ENCODE data around the gene PPM1L.
"Not testable (repeated sequence)": the region's sequence is repeated elsewhere in the genome, so short reads cannot be mapped to it uniquely, and the experiment has no call there.

PPM1L gene

GRCh38 chr3:160986069-160986468 lies 230.0 kb downstream of the PPM1L start:
- Histone ChIP-seq H3K4me3 (ENCODE audit: low read length) (no peak overlapping the region), H3K9me3 (ENCODE audit: control insufficient read depth, low read length) (no peaks in the 10 kb centered on the region)

GRCh38 chr3:160987982-160988964 lies 232.2 kb downstream of the PPM1L start:
- Histone ChIP-seq H3K4me1 (ENCODE audit: control insufficient read depth, insufficient read depth, low read length) (no peaks in the 10 kb centered on the region), H3K27me3 (ENCODE audit: control insufficient read depth, insufficient read depth, low read length) (no peaks in the 10 kb centered on the region), H3K9ac (ENCODE audit: low read length) (no peak overlapping the region), H3K9me3 (ENCODE audit: control insufficient read depth, low read length) (no peaks in the 10 kb centered on the region), H3K4me3 (ENCODE audit: low read length) (no peak overlapping the region), H3K36me3 (ENCODE audit: control insufficient read depth, insufficient read depth, low read length) (no peaks in the 10 kb centered on the region)

More at GRCh38 chr3:160986069-160986468, 230.0 kb downstream of the PPM1L start:
- H3K36me3 ChIP-seq (ENCODE audit: control insufficient read depth, insufficient read depth, low read length): no peaks in the 10 kb centered on the region
- H3K9ac ChIP-seq (ENCODE audit: low read length): no peak overlapping the region
- H3K4me1 ChIP-seq (ENCODE audit: control insufficient read depth, insufficient read depth, low read length): no peaks in the 10 kb centered on the region
- H3K27me3 ChIP-seq (ENCODE audit: control insufficient read depth, insufficient read depth, low read length): no peaks in the 10 kb centered on the region

GRCh38 chr3:160990446-160990845 lies 234.4 kb downstream of the PPM1L start:
- no peak overlapping the region for H3K9ac ChIP-seq (ENCODE audit: low read length)
- no peak overlapping the region for H3K4me3 ChIP-seq (ENCODE audit: low read length)
- no peaks in the 10 kb centered on the region for H3K4me1 ChIP-seq (ENCODE audit: control insufficient read depth, insufficient read depth, low read length)
- no peaks in the 10 kb centered on the region for H3K27me3 ChIP-seq (ENCODE audit: control insufficient read depth, insufficient read depth, low read length)
- no peaks in the 10 kb centered on the region for H3K36me3 ChIP-seq (ENCODE audit: control insufficient read depth, insufficient read depth, low read length)
- H3K9me3 ChIP-seq (ENCODE audit: control insufficient read depth, low read length): no peaks in the 10 kb centered on the region

- Histone ChIP-seq H3K36me3 (ENCODE audit: control insufficient read depth, insufficient read depth, low read length) (no peaks in the 10 kb centered on the region), H3K4me3 (ENCODE audit: low read length) (no peak overlapping the region), H3K9me3 (ENCODE audit: control insufficient read depth, low read length) (no peaks in the 10 kb centered on the region), H3K27me3 (ENCODE audit: control insufficient read depth, insufficient read depth, low read length) (no peaks in the 10 kb centered on the region), H3K4me1 (ENCODE audit: control insufficient read depth, insufficient read depth, low read length) (no peaks in the 10 kb centered on the region), H3K9ac (ENCODE audit: low read length) (no peak overlapping the region)
Observed at GRCh38 chr3:160992712-160993111, 236.7 kb downstream of the PPM1L start.

- H3K27me3 ChIP-seq (ENCODE audit: control insufficient read depth, insufficient read depth, low read length): no peaks in the 10 kb centered on the region
- no peak overlapping the region for H3K4me3 ChIP-seq (ENCODE audit: low read length)
- peaks cover 7% of the 10 kb centered on the region for H3K4me1 ChIP-seq (ENCODE audit: control insufficient read depth, insufficient read depth, low read length)
- no peaks in the 10 kb centered on the region for H3K36me3 ChIP-seq (ENCODE audit: control insufficient read depth, insufficient read depth, low read length)
- H3K9ac ChIP-seq (ENCODE audit: low read length): no peak overlapping the region
- H3K9me3 ChIP-seq (ENCODE audit: control insufficient read depth, low read length): no peaks in the 10 kb centered on the region
Observed at GRCh38 chr3:160996811-160997210, 240.8 kb downstream of the PPM1L start.

- Histone ChIP-seq H3K27me3 (ENCODE audit: control insufficient read depth, insufficient read depth, low read length) (no peaks in the 10 kb centered on the region), H3K4me3 (ENCODE audit: low read length) (no peak overlapping the region), H3K9me3 (ENCODE audit: control insufficient read depth, low read length) (no peaks in the 10 kb centered on the region), H3K4me1 (ENCODE audit: control insufficient read depth, insufficient read depth, low read length) (peaks cover 7% of the 10 kb centered on the region), H3K36me3 (ENCODE audit: control insufficient read depth, insufficient read depth, low read length) (no peaks in the 10 kb centered on the region), H3K9ac (ENCODE audit: low read length) (no peak overlapping the region)
Observed at GRCh38 chr3:160998581-160998980, 242.6 kb downstream of the PPM1L start.

GRCh38 chr3:160999274-160999673 lies 243.2 kb downstream of the PPM1L start:
- no peak overlapping the region for H3K4me3 ChIP-seq (ENCODE audit: low read length)
- peaks cover 7% of the 10 kb centered on the region for H3K4me1 ChIP-seq (ENCODE audit: control insufficient read depth, insufficient read depth, low read length)
- H3K36me3 ChIP-seq (ENCODE audit: control insufficient read depth, insufficient read depth, low read length): no peaks in the 10 kb centered on the region
- no peaks in the 10 kb centered on the region for H3K27me3 ChIP-seq (ENCODE audit: control insufficient read depth, insufficient read depth, low read length)
- no peaks in the 10 kb centered on the region for H3K9me3 ChIP-seq (ENCODE audit: control insufficient read depth, low read length)
- no peak overlapping the region for H3K9ac ChIP-seq (ENCODE audit: low read length)

GRCh38 chr3:161008086-161008485 lies 252.1 kb downstream of the PPM1L start:
- no peak overlapping the region for H3K9ac ChIP-seq (ENCODE audit: low read length)
- no peaks in the 10 kb centered on the region for H3K36me3 ChIP-seq (ENCODE audit: control insufficient read depth, insufficient read depth, low read length)
- no peaks in the 10 kb centered on the region for H3K4me1 ChIP-seq (ENCODE audit: control insufficient read depth, insufficient read depth, low read length)

GRCh38 chr3:161010151-161010550 lies 254.1 kb downstream of the PPM1L start:
- H3K9me3 ChIP-seq (ENCODE audit: control insufficient read depth, low read length); H3K27me3 ChIP-seq (ENCODE audit: control insufficient read depth, insufficient read depth, low read length); H3K9ac ChIP-seq (ENCODE audit: low read length); H3K36me3 ChIP-seq (ENCODE audit: control insufficient read depth, insufficient read depth, low read length); H3K4me1 ChIP-seq (ENCODE audit: control insufficient read depth, insufficient read depth, low read length); H3K4me3 ChIP-seq (ENCODE audit: low read length): not testable (repeated sequence)

More at GRCh38 chr3:161008086-161008485, 252.1 kb downstream of the PPM1L start:
- Histone ChIP-seq H3K4me3 (ENCODE audit: low read length) (no peak overlapping the region), H3K27me3 (ENCODE audit: control insufficient read depth, insufficient read depth, low read length) (no peaks in the 10 kb centered on the region), H3K9me3 (ENCODE audit: control insufficient read depth, low read length) (no peaks in the 10 kb centered on the region)

- no peaks in the 10 kb centered on the region for H3K27me3 ChIP-seq (ENCODE audit: control insufficient read depth, insufficient read depth, low read length)
- no peaks in the 10 kb centered on the region for H3K36me3 ChIP-seq (ENCODE audit: control insufficient read depth, insufficient read depth, low read length)
- H3K4me1 ChIP-seq (ENCODE audit: control insufficient read depth, insufficient read depth, low read length): no peaks in the 10 kb centered on the region
- no peaks in the 10 kb centered on the region for H3K9me3 ChIP-seq (ENCODE audit: control insufficient read depth, low read length)
- no peak overlapping the region for H3K4me3 ChIP-seq (ENCODE audit: low read length)
- H3K9ac ChIP-seq (ENCODE audit: low read length): no peak overlapping the region
Observed at GRCh38 chr3:161014843-161015749, 259.1 kb downstream of the PPM1L start.

GRCh38 chr3:161016417-161017313 lies 260.6 kb downstream of the PPM1L start:
- H3K9me3 ChIP-seq (ENCODE audit: control insufficient read depth, low read length): no peaks in the 10 kb centered on the region
- H3K27me3 ChIP-seq (ENCODE audit: control insufficient read depth, insufficient read depth, low read length): no peaks in the 10 kb centered on the region
- H3K36me3 ChIP-seq (ENCODE audit: control insufficient read depth, insufficient read depth, low read length): no peaks in the 10 kb centered on the region
- H3K9ac ChIP-seq (ENCODE audit: low read length): no peak overlapping the region
- H3K4me1 ChIP-seq (ENCODE audit: control insufficient read depth, insufficient read depth, low read length): no peaks in the 10 kb centered on the region
- no peak overlapping the region for H3K4me3 ChIP-seq (ENCODE audit: low read length)

Data from mucosa of stomach (tissue), 1 donor.